PC-3 (cell line): ENCODE data around the gene ACADM.

Experiments used
- EZH2 ChIP-seq: fragments of 300-600 bp; sonication (generic); IDR thresholded peaks from one replicate; pipeline ENCODE4 v1.6.1; 2017; ENCODE audit warnings: antibody characterized with exemption, mild to moderate bottlenecking, low read length; ENCODE audit not compliant: unreplicated experiment
- EZH2phosphoT487 ChIP-seq: fragments of 300-600 bp; sonication (generic); IDR thresholded peaks from 2 replicates; pipeline ENCODE4 v1.6.1; 2018; ENCODE audit warnings: mild to moderate bottlenecking, antibody characterized with exemption, low read length, borderline replicate concordance

GRCh38 chr1:75785983-75786853, 61.7 kb downstream of the ACADM start, which contains the start of gene RABGGTB:
- TF ChIP-seq EZH2 (no peak), EZH2phosphoT487 (no peak)
